Endodermal cell (in vitro differentiated cells): ENCODE data around the gene CRELD1. TPM values are rescaled to one million over a fixed set of nuclear protein-coding genes. Genes with fewer than 3 reads are reported as not detected.
A peak's percentile ranks its signal among the peaks of the same experiment; 100 is the strongest.

Experiments used
- DNase-seq: peaks from one replicate; pipeline ENCODE4 v3.0.0-alpha.2; 2017
- H3K27ac ChIP-seq: 2 replicates; pipeline ENCODE4 v1.5.1; 2013; ENCODE audit warnings: mild to moderate bottlenecking, low read depth, low read length, moderate library complexity
- H3K27me3 ChIP-seq: 2 replicates; pipeline ENCODE4 v1.6.1; 2013; ENCODE audit warnings: mild to moderate bottlenecking, low read length, moderate library complexity; ENCODE audit not compliant: insufficient read depth, control insufficient read depth, poor library complexity, severe bottlenecking
- H3K36me3 ChIP-seq: 2 replicates; pipeline ENCODE4 v1.7.0; 2013; ENCODE audit warnings: mild to moderate bottlenecking, low read length, moderate library complexity; ENCODE audit not compliant: control insufficient read depth, insufficient read depth
- H3K4me1 ChIP-seq: one replicate; pipeline ENCODE4 v1.7.0; 2013; ENCODE audit warnings: low read length; ENCODE audit not compliant: control insufficient read depth, insufficient read depth
- H3K4me3 ChIP-seq: 2 replicates; pipeline ENCODE4 v1.5.1; 2013; ENCODE audit warnings: mild to moderate bottlenecking, low read length, moderate library complexity
- H3K9ac ChIP-seq: 2 replicates; pipeline ENCODE4 v1.6.1; 2013; ENCODE audit warnings: mild to moderate bottlenecking, low read length, moderate library complexity; ENCODE audit not compliant: poor library complexity, severe bottlenecking; ENCODE audit errors: extremely low read depth
- H3K9me3 ChIP-seq: 2 replicates; pipeline ENCODE4 v1.6.1; 2013; ENCODE audit warnings: mild to moderate bottlenecking, low read length, moderate library complexity; ENCODE audit not compliant: control insufficient read depth
- H3K27ac Mint-ChIP-seq: 2 replicates; pipeline ENCODE4 v1.8.0; 2020; ENCODE audit warnings: mixed read lengths
- H3K27me3 Mint-ChIP-seq: 2 replicates; pipeline ENCODE4 v1.8.0; 2021; ENCODE audit warnings: mild to moderate bottlenecking, mixed read lengths; ENCODE audit not compliant: insufficient read depth
- H3K36me3 Mint-ChIP-seq: 2 replicates; pipeline ENCODE4 v1.8.0; 2020; ENCODE audit warnings: low read depth, mixed read lengths
- H3K4me1 Mint-ChIP-seq: 2 replicates; pipeline ENCODE4 v1.8.0; 2020; ENCODE audit warnings: mixed read lengths
- H3K4me3 Mint-ChIP-seq: 2 replicates; pipeline ENCODE4 v1.8.0; 2020; ENCODE audit warnings: mild to moderate bottlenecking, moderate library complexity, mixed read lengths
- H3K9me3 Mint-ChIP-seq: 2 replicates; pipeline ENCODE4 v1.8.0; 2020; ENCODE audit warnings: mild to moderate bottlenecking, mixed read lengths
- CTCF ChIP-seq: fragments of 200-600 bp; sonication (generic); conservative IDR thresholded peaks from 2 replicates; pipeline ENCODE4 v1.5.0; 2021; ENCODE audit warnings: antibody characterized with exemption, mild to moderate bottlenecking
- WGBS, 2 experiments: methylation state at CpG; one replicate each; pipeline versions ENCODE4 v1.1.5 to v1.1.7; 2013; ENCODE audit warnings: missing lambda C conversion rate in 2 of 2, mixed read lengths in 1 of 2; ENCODE audit not compliant: insufficient coverage in 1 of 2, insufficient read length in 1 of 2; 5-methylcytosine and 5-hydroxymethylcytosine counted together
- total RNA-seq, 2 donors: library from RNA; stranded (reverse); fragmentation: NEBNext Ultra II Directional in 1 of 2; extraction: Animal tissue kit (Norgen Biotek cat#: 25700) in 1 of 2; gene quantifications; 2 replicates in 1 of 2; 3 replicates in 1 of 2; pipeline ENCODE4 v1.2.1, GENCODE V29; 2021

The CRELD1 gene
- total RNA-seq, 2 donors from 2014 or later, result 35.7 to 43.2 TPM

GRCh38 chr3:9951962-9952805 is 18.6 kb downstream of the CRELD1 start, which contains the start of gene PRRT3:
TSS of gene PRRT3 (minus strand) at chr3:9952408. CDS start at chr3:9950115, 2,293 bp downstream.
- WGBS, 2 experiments, result 7 to 14% methylated on average over 10 to 52 of the region's 52 CpGs

GRCh38 chr3:9955067-9955502 is 21.5 kb downstream of the CRELD1 start:
- H3K27ac ChIP-seq, result no peak overlapping the region
- H3K4me1 Mint-ChIP-seq, result peaks cover 13% of the 10 kb centered on the region
- peak; percentile 75 for DNase-seq
- no peak overlapping the region for H3K4me3 ChIP-seq
- peaks cover 11% of the 10 kb centered on the region for H3K27me3 Mint-ChIP-seq
- H3K27ac Mint-ChIP-seq, result no peak overlapping the region
- TF ChIP-seq CTCF, result no peak
- no peaks in the 10 kb centered on the region for H3K9me3 ChIP-seq
- H3K36me3 Mint-ChIP-seq, result no peaks in the 10 kb centered on the region
- no peaks in the 10 kb centered on the region for H3K9me3 Mint-ChIP-seq
- no peaks in the 10 kb centered on the region for H3K36me3 ChIP-seq
- H3K9ac ChIP-seq, result no peak overlapping the region
- no peak overlapping the region for H3K4me3 Mint-ChIP-seq
- H3K4me1 ChIP-seq, result no peaks in the 10 kb centered on the region
- no peaks in the 10 kb centered on the region for H3K27me3 ChIP-seq
- 38 to 45% methylated on average over 7 to 12 of the region's 12 CpGs for WGBS, 2 experiments

More at GRCh38 chr3:9951962-9952805, 18.6 kb downstream of the CRELD1 start, which contains the start of gene PRRT3:
- peaks cover 18% of the 10 kb centered on the region for H3K27me3 Mint-ChIP-seq
- Histone ChIP-seq H3K9me3 (no peaks in the 10 kb centered on the region), H3K27me3 (no peaks in the 10 kb centered on the region), H3K27ac (no peak within 1 kb of the TSS), H3K4me1 (no peaks in the 10 kb centered on the region), H3K36me3 (no peaks in the 10 kb centered on the region), H3K9ac (no peak within 1 kb of the TSS), H3K4me3 (peak within 1 kb of the TSS; percentile 75)
- H3K4me1 Mint-ChIP-seq, result peaks cover 13% of the 10 kb centered on the region
- H3K4me3 Mint-ChIP-seq, result peak within 1 kb of the TSS; percentile 62
- peak; percentile 88 for DNase-seq
- peaks cover 4% of the 10 kb centered on the region for H3K36me3 Mint-ChIP-seq
- no peaks in the 10 kb centered on the region for H3K9me3 Mint-ChIP-seq
- H3K27ac Mint-ChIP-seq, result no peak within 1 kb of the TSS
- no peak for TF ChIP-seq CTCF

GRCh38 chr3:9955611-9956352 is 22.1 kb downstream of the CRELD1 start:
- no peak for TF ChIP-seq CTCF
- no peak overlapping the region for H3K9ac ChIP-seq
- H3K27ac ChIP-seq, result no peak overlapping the region
- H3K9me3 ChIP-seq, result no peaks in the 10 kb centered on the region
- no peak overlapping the region for H3K4me3 ChIP-seq
- DNase-seq, result no peak
- H3K27me3 Mint-ChIP-seq, result peaks cover 11% of the 10 kb centered on the region
- no peaks in the 10 kb centered on the region for H3K9me3 Mint-ChIP-seq
- H3K36me3 ChIP-seq, result no peaks in the 10 kb centered on the region
- no peaks in the 10 kb centered on the region for H3K36me3 Mint-ChIP-seq
- H3K4me1 Mint-ChIP-seq, result peaks cover 13% of the 10 kb centered on the region
- no peak overlapping the region for H3K27ac Mint-ChIP-seq
- no peak overlapping the region for H3K4me3 Mint-ChIP-seq
- 72 to 90% methylated on average over 3 to 5 of the region's 5 CpGs for WGBS, 2 experiments
- no peaks in the 10 kb centered on the region for H3K27me3 ChIP-seq
- H3K4me1 ChIP-seq, result no peaks in the 10 kb centered on the region
